ENCODE measurements around the gene CHD1L.
"Not testable (repeated sequence)": the region's sequence is repeated elsewhere in the genome, so short reads cannot be mapped to it uniquely, and the experiment has no call there.

Gene CHD1L

GRCh38 chr1:147238053-147238902, 4.2 kb upstream of the CHD1L start:
- Histone ChIP-seq H4K20me1 (peaks cover 0 to 3% (median 1%) of the 10 kb centered on the region in 11 experiments; a peak in 13 of 22 replicates), H3K4me1 (peaks cover 6 to 9% (median 6%) of the 10 kb centered on the region in 10 experiments; a peak in 18 of 20 replicates), H3K36me3 (peaks cover 0 to 11% (median 0%) of the 10 kb centered on the region in 11 experiments; a peak in 3 of 22 replicates), H3K4me3 (no peak overlapping the region), H3K27ac (no peak overlapping the region), H3K9me3 (replicated peaks in 1 of 11) (peaks cover 29 to 39% (median 37%) of the 10 kb centered on the region in 11 experiments), H3K4me2 (no peak overlapping the region), H3K9ac (no peak overlapping the region), H3K27me3 (no peaks in the 10 kb centered on the region; a peak in 1 of 22 replicates)
- no peak for TF ChIP-seq Cebpa-rat (IDR thresholded peaks at IDR 0.05)

- TF ChIP-seq Cebpa-rat (IDR thresholded peaks at IDR 0.05): no peak
- Histone ChIP-seq H4K20me1 (peaks cover 0 to 12% (median 10%) of the 10 kb centered on the region in 11 experiments; a peak in 17 of 22 replicates), H3K27ac (no peak overlapping the region), H3K4me2 (no peak overlapping the region), H3K9me3 (replicated peaks in 1 of 11) (peaks cover 29 to 37% (median 34%) of the 10 kb centered on the region in 11 experiments), H3K9ac (no peak overlapping the region), H3K36me3 (peaks cover 0 to 11% (median 0%) of the 10 kb centered on the region in 11 experiments; a peak in 3 of 22 replicates), H3K27me3 (no peaks in the 10 kb centered on the region; a peak in 1 of 22 replicates), H3K4me1 (peaks cover 6 to 14% (median 10%) of the 10 kb centered on the region in 10 experiments), H3K4me3 (no peak overlapping the region)
These were observed 3.3 kb upstream of the CHD1L start for GRCh38 chr1:147238925-147239820.

- not testable (repeated sequence) for H3K9ac ChIP-seq, H3K4me2 ChIP-seq, H3K4me3 ChIP-seq, H3K27ac ChIP-seq, H3K27me3 ChIP-seq
- H4K20me1 ChIP-seq: peaks cover 0 to 22% (median 21%) of the 10 kb centered on the region in 11 experiments; a peak in 18 of 22 replicates
- H3K4me1 ChIP-seq: peaks cover 15 to 24% (median 20%) of the 10 kb centered on the region in 10 experiments
- peaks cover 22 to 26% (median 24%) of the 10 kb centered on the region in 11 experiments for H3K9me3 ChIP-seq (replicated peaks in 1 of 11)
- H3K36me3 ChIP-seq: peaks cover 0 to 15% (median 5%) of the 10 kb centered on the region in 11 experiments; a peak in 7 of 22 replicates
These were observed 2.3 kb upstream of the CHD1L start for GRCh38 chr1:147240131-147240721.

GRCh38 chr1:147241934-147242448, 493 bp upstream of the CHD1L start:
- Histone ChIP-seq H3K9ac (peak overlapping the region; percentile 36 to 99 (median 97); a peak in 20 of 22 replicates), H3K4me3 (peak overlapping the region; percentile 85 to 99 (median 92)), H3K4me1 (peaks cover 29 to 42% (median 36%) of the 10 kb centered on the region in 10 experiments)

GRCh38 chr1:147243228-147243685, 773 bp downstream of the CHD1L start:
- Histone ChIP-seq H3K27ac (peak overlapping the region in 10 of 11 experiments; percentile 90 to 99 (median 98); a peak in 21 of 22 replicates), H3K4me3 (peak overlapping the region; percentile 85 to 99 (median 92)), H3K4me2 (peak overlapping the region; percentile 69 to 99 (median 89)), H3K9me3 (replicated peaks in 1 of 11) (peaks cover 0 to 15% (median 9%) of the 10 kb centered on the region in 11 experiments; a peak in 8 of 22 replicates), H4K20me1 (peaks cover 0 to 53% (median 45%) of the 10 kb centered on the region in 11 experiments; a peak in 18 of 22 replicates), H3K9ac (peak overlapping the region; percentile 91 to 99 (median 97)), H3K36me3 (peaks cover 0 to 24% (median 9%) of the 10 kb centered on the region in 11 experiments; a peak in 10 of 22 replicates), H3K27me3 (no peaks in the 10 kb centered on the region), H3K4me1 (peaks cover 38 to 51% (median 46%) of the 10 kb centered on the region in 10 experiments)
- TF ChIP-seq Cebpa-rat (IDR thresholded peaks at IDR 0.05): no peak

More at GRCh38 chr1:147241934-147242448, 493 bp upstream of the CHD1L start:
- no peak for TF ChIP-seq Cebpa-rat (IDR thresholded peaks at IDR 0.05)
- peaks cover 5 to 14% (median 7%) of the 10 kb centered on the region in 11 experiments for H3K9me3 ChIP-seq (replicated peaks in 1 of 11)
- H3K36me3 ChIP-seq: peaks cover 0 to 16% (median 8%) of the 10 kb centered on the region in 11 experiments; a peak in 10 of 22 replicates
- H3K4me2 ChIP-seq: peak overlapping the region; percentile 63 to 93 (median 82)
- peaks cover 0 to 40% (median 35%) of the 10 kb centered on the region in 11 experiments; a peak in 18 of 22 replicates for H4K20me1 ChIP-seq
- peak overlapping the region in 9 of 11 experiments; percentile 51 to 99 (median 97); a peak in 16 of 22 replicates for H3K27ac ChIP-seq
- no peaks in the 10 kb centered on the region for H3K27me3 ChIP-seq

GRCh38 chr1:147243841-147244240, 1.4 kb downstream of the CHD1L start:
- H3K4me2 ChIP-seq: peak overlapping the region; percentile 69 to 99 (median 89)
- peaks cover 0 to 19% (median 10%) of the 10 kb centered on the region in 11 experiments; a peak in 8 of 22 replicates for H3K9me3 ChIP-seq (replicated peaks in 1 of 11)
- H3K36me3 ChIP-seq: peaks cover 0 to 27% (median 9%) of the 10 kb centered on the region in 11 experiments; a peak in 10 of 22 replicates
- peak overlapping the region; percentile 91 to 99 (median 97) for H3K9ac ChIP-seq
- H3K27ac ChIP-seq: peak overlapping the region in 10 of 11 experiments; percentile 90 to 99 (median 98); a peak in 19 of 22 replicates
- peak overlapping the region; percentile 85 to 99 (median 92) for H3K4me3 ChIP-seq
- peaks cover 38 to 57% (median 46%) of the 10 kb centered on the region in 10 experiments for H3K4me1 ChIP-seq
- no peaks in the 10 kb centered on the region for H3K27me3 ChIP-seq
- no peak for TF ChIP-seq Cebpa-rat (IDR thresholded peaks at IDR 0.05)
- peaks cover 0 to 58% (median 45%) of the 10 kb centered on the region in 11 experiments; a peak in 18 of 22 replicates for H4K20me1 ChIP-seq

- Histone ChIP-seq H3K9me3 (replicated peaks in 1 of 11) (peaks cover 0 to 26% (median 18%) of the 10 kb centered on the region in 11 experiments; a peak in 11 of 22 replicates), H3K4me1 (peaks cover 38 to 61% (median 46%) of the 10 kb centered on the region in 10 experiments), H3K4me2 (peak overlapping the region; percentile 69 to 99 (median 89)), H3K27me3 (no peaks in the 10 kb centered on the region), H4K20me1 (peaks cover 0 to 69% (median 52%) of the 10 kb centered on the region in 11 experiments; a peak in 18 of 22 replicates), H3K36me3 (peaks cover 0 to 31% (median 9%) of the 10 kb centered on the region in 11 experiments; a peak in 10 of 22 replicates), H3K9ac (peak overlapping the region in 1 of 11 experiments; percentile 47; a peak in 3 of 22 replicates), H3K27ac (peak overlapping the region in 2 of 11 experiments; percentile 20 to 28; a peak in 3 of 22 replicates), H3K4me3 (peak overlapping the region in 2 of 10 experiments; percentile 0 to 12; a peak in 3 of 20 replicates)
- no peak for TF ChIP-seq Cebpa-rat (IDR thresholded peaks at IDR 0.05)
These were observed 2.6 kb downstream of the CHD1L start for GRCh38 chr1:147245129-147245528.
